SJSA1 (cell line): ENCODE measurements around the gene UMAD1. TPM values are rescaled to one million over a fixed set of nuclear protein-coding genes. Genes with fewer than 3 reads are reported as not detected.
A peak's percentile ranks its signal among the peaks of the same experiment; 100 is the strongest.
"Not testable (repeated sequence)": the region's sequence is repeated elsewhere in the genome, so short reads cannot be mapped to it uniquely, and the experiment has no call there.

Source experiments
- DNase-seq, 2 experiments: peaks; one replicate each; pipeline ENCODE4 v3.0.0-alpha.2; 2015 to 2020; ENCODE audit warnings: low spot score in 2 of 2, low read depth in 1 of 2
- H3K27ac ChIP-seq: fragments of 250-450 bp; sonication (Bioruptor Pico); 2 replicates; pipeline ENCODE4 v1.5.1; 2020; ENCODE audit warnings: mild to moderate bottlenecking, moderate library complexity
- H3K27me3 ChIP-seq: fragments of 250-450 bp; sonication (Bioruptor Pico); replicated peaks from 2 replicates; pipeline ENCODE4 v1.5.1; 2020; ENCODE audit warnings: mild to moderate bottlenecking, moderate library complexity
- H3K36me3 ChIP-seq: fragments of 250-450 bp; sonication (Bioruptor Pico); 2 replicates; pipeline ENCODE4 v1.5.1; 2020; ENCODE audit warnings: mild to moderate bottlenecking
- H3K4me1 ChIP-seq: fragments of 250-450 bp; sonication (Bioruptor Pico); replicated peaks from 2 replicates; pipeline ENCODE4 v1.6.1; 2021; ENCODE audit warnings: mild to moderate bottlenecking
- H3K4me3 ChIP-seq: fragments of 250-450 bp; sonication (Bioruptor Pico); 2 replicates; pipeline ENCODE4 v1.5.1; 2020; ENCODE audit warnings: mild to moderate bottlenecking
- H3K9me3 ChIP-seq: fragments of 250-450 bp; sonication (Bioruptor Pico); replicated peaks from 2 replicates; pipeline ENCODE4 v1.5.1; 2020; ENCODE audit warnings: mild to moderate bottlenecking
- total RNA-seq: library from RNA; depleted of rRNA; stranded (reverse); fragments of >200 nt; shearing (Covaris generic); gene quantifications from 2 replicates; pipeline ENCODE4 v1.2.3, GENCODE V29; 2014

The UMAD1 gene
- total RNA-seq, 1 experiment from 2014 or later, result 19.3 TPM

DNA sequence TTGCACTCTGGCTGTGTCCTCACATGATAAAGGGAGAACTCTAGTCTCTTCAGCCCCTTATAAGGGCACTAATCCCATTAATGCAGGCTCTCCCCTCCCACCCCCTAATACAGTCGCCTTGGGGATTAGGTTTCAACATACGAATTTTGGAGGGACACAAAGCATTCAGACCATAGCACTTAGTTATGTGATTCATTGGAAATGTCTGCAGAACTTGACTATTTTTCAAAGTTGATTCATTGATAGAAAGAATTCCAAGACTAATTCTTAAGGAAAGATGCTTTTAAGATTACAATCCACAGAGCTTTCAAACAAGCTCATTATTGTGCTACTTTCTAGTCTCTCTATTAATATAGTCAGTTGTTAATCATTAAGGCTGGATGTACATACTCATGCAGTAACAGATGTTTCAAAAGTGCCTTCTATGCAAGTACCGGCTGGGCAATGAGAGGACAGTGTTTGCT is 163.2 kb downstream of the UMAD1 start:
- Histone ChIP-seq H3K27ac (no peak overlapping the region), H3K36me3 (no peaks in the 10 kb centered on the region), H3K4me1 (peaks cover 9% of the 10 kb centered on the region), H3K27me3 (no peaks in the 10 kb centered on the region), H3K9me3 (no peaks in the 10 kb centered on the region), H3K4me3 (no peak overlapping the region)
- no peak for DNase-seq

DNA sequence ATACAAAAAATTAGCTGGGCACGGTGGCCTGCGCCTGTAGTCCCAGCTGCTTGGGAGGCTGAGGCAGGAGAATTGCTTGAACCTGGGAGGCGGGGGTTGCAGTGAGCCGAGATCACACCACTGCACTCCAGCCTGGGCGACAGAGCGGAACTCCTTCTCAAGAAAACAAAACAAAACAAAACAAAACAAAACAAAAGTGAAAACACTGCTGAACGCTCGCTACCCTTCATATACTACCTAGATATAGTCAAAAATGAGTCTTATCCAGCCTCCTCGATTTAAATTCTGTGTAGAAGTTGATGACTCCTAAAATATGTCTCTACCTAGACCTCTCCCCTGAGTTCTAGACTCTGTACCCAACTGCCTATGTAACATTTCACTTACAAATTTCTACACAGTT is 164.3 kb downstream of the UMAD1 start:
- H3K27ac ChIP-seq, DNase-seq, H3K4me3 ChIP-seq, H3K4me1 ChIP-seq, H3K9me3 ChIP-seq, H3K36me3 ChIP-seq, H3K27me3 ChIP-seq: not testable (repeated sequence)

GRCh38 chr7:7805511-7806153 is 165.1 kb downstream of the UMAD1 start:
- no peak overlapping the region for H3K4me3 ChIP-seq
- no peaks in the 10 kb centered on the region for H3K9me3 ChIP-seq
- H3K27me3 ChIP-seq, result no peaks in the 10 kb centered on the region
- no peak overlapping the region for H3K27ac ChIP-seq
- peaks cover 4% of the 10 kb centered on the region; the same call in 1 of the 2 replicates for H3K4me1 ChIP-seq
- no peak for DNase-seq
- no peaks in the 10 kb centered on the region for H3K36me3 ChIP-seq

GRCh38 chr7:7808156-7808555 is 167.6 kb downstream of the UMAD1 start:
- peak in 1 of 2 experiments; percentile 27 for DNase-seq
- peaks cover 4% of the 10 kb centered on the region; the same call in 1 of the 2 replicates for H3K4me1 ChIP-seq
- no peaks in the 10 kb centered on the region for H3K9me3 ChIP-seq
- H3K27me3 ChIP-seq, result no peaks in the 10 kb centered on the region
- H3K36me3 ChIP-seq, result no peaks in the 10 kb centered on the region
- no peak overlapping the region for H3K4me3 ChIP-seq
- H3K27ac ChIP-seq, result no peak overlapping the region

- DNase-seq, result no peak
- H3K4me1 ChIP-seq, result peaks cover 4% of the 10 kb centered on the region; the same call in 1 of the 2 replicates
Observed at GRCh38 chr7:7808626-7809025, 168.1 kb downstream of the UMAD1 start.

DNA sequence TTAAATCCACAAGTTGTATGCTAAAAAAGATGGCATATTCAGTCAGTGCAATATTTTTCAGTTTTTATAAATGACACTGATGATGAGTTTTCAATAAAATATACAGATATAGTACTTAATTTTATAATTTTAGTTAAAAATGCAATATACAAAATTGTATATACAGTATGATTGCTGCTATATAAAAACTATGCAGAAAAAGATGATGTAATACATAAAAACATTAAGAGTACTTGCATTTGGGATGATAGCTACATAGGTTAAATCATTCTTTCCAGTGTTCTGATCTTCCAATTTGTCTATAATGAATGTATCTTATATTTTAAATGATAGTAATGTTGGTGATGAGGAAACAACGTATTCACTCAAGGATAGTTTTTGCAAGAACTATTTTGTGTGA is 169.8 kb downstream of the UMAD1 start:
- Histone ChIP-seq H3K4me1 (peaks cover 4% of the 10 kb centered on the region; the same call in 1 of the 2 replicates), H3K27me3 (no peaks in the 10 kb centered on the region), H3K27ac (no peak overlapping the region), H3K9me3 (no peaks in the 10 kb centered on the region), H3K36me3 (no peaks in the 10 kb centered on the region), H3K4me3 (no peak overlapping the region)
- DNase-seq, result no peak

More at GRCh38 chr7:7808626-7809025, 168.1 kb downstream of the UMAD1 start:
- Histone ChIP-seq H3K4me3 (no peak overlapping the region), H3K36me3 (no peaks in the 10 kb centered on the region), H3K27ac (no peak overlapping the region), H3K9me3 (no peaks in the 10 kb centered on the region), H3K27me3 (no peaks in the 10 kb centered on the region)

- Histone ChIP-seq H3K4me1 (peaks cover 4% of the 10 kb centered on the region; the same call in 1 of the 2 replicates), H3K36me3 (no peaks in the 10 kb centered on the region), H3K27me3 (no peaks in the 10 kb centered on the region), H3K9me3 (no peaks in the 10 kb centered on the region), H3K4me3 (no peak overlapping the region), H3K27ac (no peak overlapping the region)
- DNase-seq, result no peak
Observed at GRCh38 chr7:7810826-7811225, 170.3 kb downstream of the UMAD1 start.

- Histone ChIP-seq H3K36me3 (no peaks in the 10 kb centered on the region), H3K27ac (no peak overlapping the region), H3K27me3 (no peaks in the 10 kb centered on the region), H3K4me1 (peaks cover 4% of the 10 kb centered on the region; the same call in 1 of the 2 replicates), H3K4me3 (no peak overlapping the region), H3K9me3 (no peaks in the 10 kb centered on the region)
- no peak for DNase-seq
Observed at GRCh38 chr7:7812112-7812511, 171.6 kb downstream of the UMAD1 start.

GRCh38 chr7:7815395-7815794 is 174.8 kb downstream of the UMAD1 start:
- no peaks in the 10 kb centered on the region for H3K9me3 ChIP-seq
- no peaks in the 10 kb centered on the region for H3K27me3 ChIP-seq
- H3K4me3 ChIP-seq, result no peak overlapping the region
- no peaks in the 10 kb centered on the region for H3K4me1 ChIP-seq
- H3K27ac ChIP-seq, result no peak overlapping the region
- no peaks in the 10 kb centered on the region for H3K36me3 ChIP-seq
- DNase-seq, result no peak

GRCh38 chr7:7816084-7816483 is 175.5 kb downstream of the UMAD1 start:
- H3K9me3 ChIP-seq, result no peaks in the 10 kb centered on the region
- no peak overlapping the region for H3K4me3 ChIP-seq
- H3K36me3 ChIP-seq, result no peaks in the 10 kb centered on the region
- no peaks in the 10 kb centered on the region for H3K4me1 ChIP-seq
- no peak overlapping the region for H3K27ac ChIP-seq
- no peaks in the 10 kb centered on the region for H3K27me3 ChIP-seq
- no peak for DNase-seq

- DNase-seq, result no peak
- H3K4me1 ChIP-seq, result no peaks in the 10 kb centered on the region
- H3K4me3 ChIP-seq, result no peak overlapping the region
- H3K9me3 ChIP-seq, result no peaks in the 10 kb centered on the region
- no peaks in the 10 kb centered on the region for H3K27me3 ChIP-seq
- no peak overlapping the region for H3K27ac ChIP-seq
- no peaks in the 10 kb centered on the region for H3K36me3 ChIP-seq
Observed at GRCh38 chr7:7816816-7817536, 176.4 kb downstream of the UMAD1 start.

DNA sequence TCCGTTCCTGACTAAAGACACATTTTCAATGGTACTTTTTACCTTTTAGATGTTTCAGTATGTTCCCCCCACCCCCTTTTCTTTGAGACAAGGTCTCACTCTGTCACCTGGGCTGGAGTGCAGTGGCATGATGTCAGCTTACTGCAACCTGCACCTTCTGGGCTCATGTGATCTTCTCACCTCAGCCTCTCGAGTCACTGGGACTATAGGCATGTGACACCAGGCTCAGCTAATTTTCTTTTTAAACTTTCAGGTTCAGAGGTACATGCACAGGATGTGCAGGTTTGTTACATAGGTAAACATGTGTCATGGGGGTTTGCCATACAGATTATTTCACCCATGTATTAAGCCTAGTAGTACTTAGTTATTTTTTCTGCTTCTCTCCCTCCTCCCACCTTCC is 177.2 kb downstream of the UMAD1 start:
- Histone ChIP-seq H3K4me1 (no peaks in the 10 kb centered on the region), H3K36me3 (no peaks in the 10 kb centered on the region), H3K4me3 (no peak overlapping the region), H3K27ac (no peak overlapping the region), H3K27me3 (no peaks in the 10 kb centered on the region), H3K9me3 (no peaks in the 10 kb centered on the region)
- no peak for DNase-seq

GRCh38 chr7:7818179-7818578 is 177.6 kb downstream of the UMAD1 start:
- not testable (repeated sequence) for H3K27me3 ChIP-seq, H3K36me3 ChIP-seq, DNase-seq, H3K27ac ChIP-seq, H3K9me3 ChIP-seq, H3K4me1 ChIP-seq, H3K4me3 ChIP-seq

DNA sequence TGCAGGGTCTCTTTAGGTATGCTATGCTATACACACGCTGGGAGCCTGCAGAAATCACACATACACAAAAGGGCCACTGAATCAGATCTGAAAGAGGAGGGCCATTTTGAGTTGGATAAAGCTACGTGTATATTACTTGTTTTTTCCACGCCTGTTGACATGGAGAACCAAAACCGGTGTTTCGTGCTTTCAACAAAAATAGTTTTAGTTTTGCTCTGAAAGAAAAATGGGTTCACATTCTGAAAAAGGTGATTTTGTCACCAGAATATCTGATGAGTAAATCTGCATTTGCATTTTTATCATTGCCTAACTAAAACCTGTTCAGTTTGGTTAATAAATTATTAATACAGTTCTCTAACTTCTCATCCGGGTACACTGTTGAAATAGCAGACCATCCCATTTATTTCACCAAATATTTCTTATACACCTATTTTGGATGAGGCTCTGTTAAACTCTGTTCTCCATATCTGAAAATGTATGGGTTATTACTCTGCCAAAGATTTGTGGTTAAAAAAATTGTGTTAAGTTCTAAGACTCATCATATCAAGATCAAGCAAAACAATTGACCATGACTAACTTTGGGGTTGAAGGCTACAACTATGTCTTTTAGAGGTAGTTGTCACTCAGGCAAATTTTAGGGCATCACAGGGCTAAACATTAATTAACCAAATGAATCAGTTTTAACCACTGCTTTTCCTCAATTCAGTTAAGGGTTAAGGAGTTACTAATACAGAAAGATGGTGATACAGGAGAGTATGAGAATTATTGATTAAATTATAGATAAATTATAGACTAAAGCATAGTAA is 179.1 kb downstream of the UMAD1 start:
- H3K4me3 ChIP-seq, result no peak overlapping the region
- no peaks in the 10 kb centered on the region for H3K4me1 ChIP-seq
- H3K27me3 ChIP-seq, result no peaks in the 10 kb centered on the region
- H3K36me3 ChIP-seq, result no peaks in the 10 kb centered on the region
- H3K9me3 ChIP-seq, result no peaks in the 10 kb centered on the region
- H3K27ac ChIP-seq, result no peak overlapping the region
- DNase-seq, result no peak
